HepG2 (cell line): ENCODE measurements around the gene L3MBTL4. TPM values are rescaled to one million over a fixed set of nuclear protein-coding genes. Genes with fewer than 3 reads are reported as not detected.

Experiments used
- ATAC-seq: fragments of 200-7000 bp; cut with Tn5 transposase; 3 replicates; pipeline ENCODE4 v1.9.1; 2020; ENCODE audit warnings: mild to moderate bottlenecking, moderate library complexity
- BruUV-seq: library from RNA; stranded (reverse); fragments of 400-500 nt; replicated peaks from 2 replicates; lab custom pipeline; 2021; lab: Mats Ljungman, UMichigan
- CTCF ChIA-PET: fragments of 300-600 bp; formaldehyde crosslinking; extraction: SDS; loops from one replicate; lab custom pipeline; 2021; ENCODE audit warnings: low total read pairs, inconsistent platforms, low intra/inter-chr PET ratio; lab: Yijun Ruan, JAX
- POLR2A ChIA-PET: fragments of 350-600 bp; sonication (Branson Sonifier 250); formaldehyde crosslinking; loops from one replicate; lab custom pipeline; 2020; ENCODE audit warnings: antibody characterized with exemption, inconsistent platforms; lab: Yijun Ruan, JAX
- DNase-seq: peaks from one replicate; pipeline ENCODE4 v3.0.0-alpha.2; 2015; ENCODE audit warnings: low spot score
- FAIRE-seq: peaks from 3 replicates; lab custom pipeline; 2011; peaks lifted over from hg19 to GRCh38; lab: Jason Lieb, UNC
- H2AFZ ChIP-seq: one replicate; pipeline ENCODE4 v1.6.1; 2011; ENCODE audit warnings: low read length, inconsistent platforms
- H3K27ac ChIP-seq: fragments of 300-600 bp; 3 replicates; pipeline ENCODE4 v1.8.0; 2011; ENCODE audit warnings: mixed run types, mild to moderate bottlenecking, mixed read lengths, low read length, inconsistent platforms; ENCODE audit not compliant: insufficient read depth; ENCODE audit errors: extremely low read length
- H3K27me3 ChIP-seq, 2 experiments: fragments of 200-600 bp in 1 of 2; 2 replicates in 1 of 2; 3 replicates in 1 of 2; pipeline versions ENCODE4 v1.6.0 to v1.8.0; 2011; ENCODE audit warnings: low read length in 2 of 2, mild to moderate bottlenecking in 2 of 2, moderate library complexity in 2 of 2, inconsistent platforms in 1 of 2; ENCODE audit not compliant: insufficient read depth in 2 of 2, control insufficient read depth in 1 of 2
- H3K36me3 ChIP-seq, 2 experiments: fragments of 200-600 bp in 1 of 2; replicated peaks in 1 of 2; 2 replicates in 1 of 2; 3 replicates in 1 of 2; pipeline versions ENCODE4 v1.5.1 to v1.8.0; 2011; ENCODE audit warnings: low read length in 2 of 2, inconsistent platforms in 1 of 2; ENCODE audit not compliant: insufficient read depth in 2 of 2, control insufficient read depth in 1 of 2
- H3K4me1 ChIP-seq: 2 replicates; pipeline ENCODE4 v1.5.1; 2012; ENCODE audit warnings: low read length, inconsistent platforms; ENCODE audit not compliant: insufficient read depth
- H3K4me2 ChIP-seq: 2 replicates; pipeline ENCODE4 v1.6.0; 2011; ENCODE audit warnings: low read depth, low read length, inconsistent platforms
- H3K4me3 ChIP-seq, 3 experiments: fragments of 200-600 bp in 1 of 3; sonication (generic), shearing (Covaris generic) in 1 of 3; replicated peaks in 1 of 3; 2 replicates each; pipeline ENCODE4 v1.5.1; 2011 to 2016; ENCODE audit warnings: low read length in 3 of 3, inconsistent platforms in 2 of 3, low read depth in 2 of 3, mild to moderate bottlenecking in 2 of 3, control low read depth in 1 of 3, mixed read lengths in 1 of 3; ENCODE audit not compliant: insufficient read depth in 1 of 3
- H3K79me2 ChIP-seq: one replicate; pipeline ENCODE4 v1.6.1; 2011; ENCODE audit warnings: low read length, inconsistent platforms; ENCODE audit not compliant: insufficient read depth
- H3K9ac ChIP-seq: 2 replicates; pipeline ENCODE4 v1.6.0; 2011; ENCODE audit warnings: mild to moderate bottlenecking, low read depth, low read length, inconsistent platforms; ENCODE audit not compliant: insufficient read depth
- H3K9me3 ChIP-seq: 2 replicates; pipeline ENCODE4 v1.5.1; 2012; ENCODE audit warnings: mild to moderate bottlenecking, low read length
- H4K20me1 ChIP-seq: 2 replicates; pipeline ENCODE4 v1.6.0; 2011; ENCODE audit warnings: inconsistent platforms, mild to moderate bottlenecking, low read length, moderate library complexity; ENCODE audit not compliant: insufficient read depth
- FLYWCH1 ChIP-seq: sonication (generic); formaldehyde crosslinking; IDR thresholded peaks from 2 replicates; pipeline ENCODE4 v1.8.1; 2023; ENCODE audit warnings: mild to moderate bottlenecking, missing genetic modification reagents
- GATAD2A ChIP-seq: IDR thresholded peaks from 2 replicates; pipeline ENCODE4 v1.6.1; 2016
- HIVEP1 ChIP-seq: sonication (generic); formaldehyde crosslinking; IDR thresholded peaks from 2 replicates; pipeline ENCODE4 v1.4.0; 2020; ENCODE audit warnings: mild to moderate bottlenecking, missing genetic modification reagents
- LCORL ChIP-seq, 2 experiments: fragments of 450-650 bp in 1 of 2; sonication (generic) in 1 of 2; formaldehyde crosslinking in 1 of 2; IDR thresholded peaks; 2 replicates each; pipeline versions ENCODE4 v1.5.0 to v1.6.1; 2017 to 2020; ENCODE audit warnings: antibody characterized with exemption in 1 of 2, missing genetic modification reagents in 1 of 2
- MIER3 ChIP-seq: IDR thresholded peaks from 2 replicates; pipeline ENCODE4 v1.6.1; 2016; ENCODE audit warnings: missing compliant biosample characterization, borderline replicate concordance
- PRMT3 ChIP-seq: sonication (generic); formaldehyde crosslinking; IDR thresholded peaks from 2 replicates; pipeline ENCODE4 v1.8.1; 2022; ENCODE audit warnings: low read depth, mild to moderate bottlenecking, moderate library complexity, missing genetic modification reagents, borderline replicate concordance
- ZFP41 ChIP-seq: sonication (generic); formaldehyde crosslinking; IDR thresholded peaks from 2 replicates; pipeline ENCODE4 v1.4.0; 2020; ENCODE audit warnings: mild to moderate bottlenecking, missing genetic modification reagents, borderline replicate concordance
- ZNF10 ChIP-seq: sonication (generic); formaldehyde crosslinking; IDR thresholded peaks from 2 replicates; pipeline ENCODE4 v1.4.0; 2020; ENCODE audit warnings: mild to moderate bottlenecking, low read depth, missing genetic modification reagents, borderline replicate concordance
- ZNF841 ChIP-seq: sonication (generic); formaldehyde crosslinking; IDR thresholded peaks from 2 replicates; pipeline ENCODE4 v1.8.1; 2023; ENCODE audit warnings: missing genetic modification reagents, borderline replicate concordance
- ZNF883 ChIP-seq: sonication (generic); formaldehyde crosslinking; IDR thresholded peaks from 2 replicates; pipeline ENCODE4 v1.5.1; 2020; ENCODE audit warnings: mild to moderate bottlenecking, missing genetic modification reagents; ENCODE audit errors: not compliant biosample characterization
- ZSCAN31 ChIP-seq: sonication (generic); formaldehyde crosslinking; IDR thresholded peaks from 2 replicates; pipeline ENCODE4 v1.5.0; 2020; ENCODE audit warnings: low read depth, mild to moderate bottlenecking, missing genetic modification reagents
- WGBS: methylation state at CpG from one replicate; pipeline ENCODE4 v1.1.6; 2017; ENCODE audit warnings: low lambda C conversion rate; 5-methylcytosine and 5-hydroxymethylcytosine counted together
- in situ Hi-C: cut with HindIII; loops from 2 replicates; pipeline ENCODE4 v1.10.0; 2017; ENCODE audit warnings: low pct_unique_long_range_greater_than_20kb; ENCODE audit not compliant: extremely low pct_ligation_motif_present
- intact Hi-C: fragments of 100-400 bp; cut with micrococcal nuclease; formaldehyde crosslinking; loops from one replicate; pipeline ENCODE4 v1.10.0; 2022; ENCODE audit not compliant: unreplicated experiment
- polyA plus RNA-seq, 8 experiments: library from polyadenylated mRNA; depleted of rRNA in 3 of 8; stranded (reverse) in 7 of 8; unstranded in 1 of 8; fragments of >200 nt; fragmentation: Illumina TruSeq in 4 of 8; extraction: Trizol in 4 of 8; gene quantifications; 2 replicates each; pipeline versions ENCODE4 v1.2.1 to v1.2.3, GENCODE V29; 2011 to 2016; ENCODE audit warnings: low read depth in 4 of 8, missing spikeins in 1 of 8, mixed read lengths in 1 of 8; ENCODE audit not compliant: insufficient read depth in 1 of 8
- total RNA-seq, 5 experiments: library from RNA; depleted of rRNA; stranded (reverse); fragments of >200 nt; fragmentation: Illumina TruSeq; extraction: Trizol; gene quantifications; 2 replicates each; pipeline ENCODE4 v1.2.3, GENCODE V29; 2016; ENCODE audit warnings: low read depth in 1 of 5
- TF ChIP-seq, protein P1 (sequence below): IDR thresholded peaks from 2 replicates; pipeline ENCODE4 v1.6.1; 2018; ENCODE audit warnings: missing genetic modification reagents
- TF ChIP-seq, protein P2 (sequence below): conservative IDR thresholded peaks from 2 replicates; pipeline ENCODE4 v1.6.1; 2018; ENCODE audit warnings: missing genetic modification reagents
- TF ChIP-seq, protein P3 (sequence below): sonication (generic); formaldehyde crosslinking; IDR thresholded peaks from 2 replicates; pipeline ENCODE4 v1.8.1; 2023; ENCODE audit warnings: mild to moderate bottlenecking, moderate library complexity, missing genetic modification reagents
- TF ChIP-seq, protein P4 (sequence below): sonication (generic); formaldehyde crosslinking; IDR thresholded peaks from 2 replicates; pipeline ENCODE4 v1.9.0; 2022; ENCODE audit warnings: low read depth, missing genetic modification reagents
- TF ChIP-seq, protein P5 (sequence below): sonication (generic); formaldehyde crosslinking; IDR thresholded peaks from 2 replicates; pipeline ENCODE4 v1.8.0; 2022; ENCODE audit warnings: mild to moderate bottlenecking, missing genetic modification reagents, moderate library complexity
- TF ChIP-seq, protein P6 (sequence below): sonication (generic); formaldehyde crosslinking; IDR thresholded peaks from 2 replicates; pipeline ENCODE4 v1.4.0; 2020; ENCODE audit warnings: missing genetic modification reagents

The L3MBTL4 gene
- total and polyA plus RNA-seq, 2 of the 13 experiments (the other 11 are each of a cell fraction or from before 2014, with no cell fraction given), result 10.8 to 13.3 TPM

DNA sequence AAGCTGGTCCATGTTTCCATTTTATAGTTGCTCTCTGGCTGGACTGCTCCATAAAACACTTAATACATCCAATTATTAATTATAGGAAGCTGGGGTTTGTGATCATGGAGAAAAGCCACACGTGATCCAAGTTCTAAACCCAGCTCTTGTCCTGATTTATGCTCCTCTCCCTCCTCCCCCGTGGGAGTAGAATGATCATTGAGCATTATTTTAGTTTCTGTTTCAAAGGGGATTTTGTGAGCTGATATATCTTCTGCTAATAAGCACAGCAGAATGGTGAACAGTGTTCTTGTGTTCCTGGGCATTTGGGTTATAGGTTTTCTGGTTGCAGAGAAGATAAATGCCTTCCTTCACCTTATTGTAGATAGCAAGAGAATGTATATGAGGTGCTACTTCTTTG lies 383.7 kb downstream of the L3MBTL4 start:
- Histone ChIP-seq H3K4me1 (peaks cover 18% of the 10 kb centered on the region; the same call in 1 of the 2 replicates), H3K79me2 (no peaks in the 10 kb centered on the region), H3K9ac (no peak overlapping the region), H3K4me2 (no peak overlapping the region), H3K4me3 (no peak overlapping the region), H3K9me3 (peaks cover 4% of the 10 kb centered on the region), H3K27me3 (no peaks in the 10 kb centered on the region), H2AFZ (no peak overlapping the region), H4K20me1 (no peaks in the 10 kb centered on the region), H3K27ac (no peak overlapping the region), H3K36me3 (no peaks in the 10 kb centered on the region)
- intact Hi-C loops, result no loop called here
- BruUV-seq, result no TSS peak
- DNase-seq (no peak), FAIRE-seq (no peak), ATAC-seq (no peak)
- ChIA-PET CTCF (no interaction called here), POLR2A (no interaction called here)
- in situ Hi-C loops, result no loop called here
- 81% methylated on average over 2 of the region's 2 CpGs for WGBS
- TF ChIP-seq HIVEP1 (CRISPR knock-in tag), result no peak
- TF ChIP-seq ZNF10, result no peak
- no peak for TF ChIP-seq GATAD2A (CRISPR knock-in tag)
- TF ChIP-seq, protein P1, sequence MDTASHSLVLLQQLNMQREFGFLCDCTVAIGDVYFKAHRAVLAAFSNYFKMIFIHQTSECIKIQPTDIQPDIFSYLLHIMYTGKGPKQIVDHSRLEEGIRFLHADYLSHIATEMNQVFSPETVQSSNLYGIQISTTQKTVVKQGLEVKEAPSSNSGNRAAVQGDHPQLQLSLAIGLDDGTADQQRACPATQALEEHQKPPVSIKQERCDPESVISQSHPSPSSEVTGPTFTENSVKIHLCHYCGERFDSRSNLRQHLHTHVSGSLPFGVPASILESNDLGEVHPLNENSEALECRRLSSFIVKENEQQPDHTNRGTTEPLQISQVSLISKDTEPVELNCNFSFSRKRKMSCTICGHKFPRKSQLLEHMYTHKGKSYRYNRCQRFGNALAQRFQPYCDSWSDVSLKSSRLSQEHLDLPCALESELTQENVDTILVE, result no peak
- TF ChIP-seq FLYWCH1 (CRISPR knock-in tag), result no peak
- TF ChIP-seq ZNF883 (CRISPR knock-in tag), result no peak
- TF ChIP-seq, protein P2, sequence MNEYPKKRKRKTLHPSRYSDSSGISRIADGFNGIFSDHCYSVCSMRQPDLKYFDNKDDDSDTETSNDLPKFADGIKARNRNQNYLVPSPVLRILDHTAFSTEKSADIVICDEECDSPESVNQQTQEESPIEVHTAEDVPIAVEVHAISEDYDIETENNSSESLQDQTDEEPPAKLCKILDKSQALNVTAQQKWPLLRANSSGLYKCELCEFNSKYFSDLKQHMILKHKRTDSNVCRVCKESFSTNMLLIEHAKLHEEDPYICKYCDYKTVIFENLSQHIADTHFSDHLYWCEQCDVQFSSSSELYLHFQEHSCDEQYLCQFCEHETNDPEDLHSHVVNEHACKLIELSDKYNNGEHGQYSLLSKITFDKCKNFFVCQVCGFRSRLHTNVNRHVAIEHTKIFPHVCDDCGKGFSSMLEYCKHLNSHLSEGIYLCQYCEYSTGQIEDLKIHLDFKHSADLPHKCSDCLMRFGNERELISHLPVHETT, result no peak
- TF ChIP-seq, protein P3, sequence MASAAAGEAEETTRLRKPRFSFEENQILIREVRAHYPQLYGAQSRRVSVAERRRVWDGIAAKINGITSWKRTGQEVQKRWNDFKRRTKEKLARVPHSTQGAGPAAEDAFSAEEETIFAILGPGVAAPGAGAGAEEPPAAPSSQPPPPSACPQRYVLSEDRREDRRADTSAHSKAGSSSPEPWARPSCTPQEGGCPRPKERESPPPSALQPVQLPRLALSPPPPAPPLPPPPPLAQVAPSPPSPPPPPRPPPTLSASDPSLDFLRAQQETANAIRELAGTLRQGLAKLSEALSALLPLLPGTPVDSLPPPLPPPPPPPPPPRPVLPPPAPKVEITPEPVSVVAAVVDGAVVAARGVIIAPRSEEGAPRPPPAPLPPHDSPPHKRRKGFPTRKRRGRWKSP, result no peak
- TF ChIP-seq MIER3 (CRISPR knock-in tag), result no peak
- no peak for TF ChIP-seq ZSCAN31 (CRISPR knock-in tag)
- TF ChIP-seq ZNF841, result no peak
- TF ChIP-seq, protein P4, sequence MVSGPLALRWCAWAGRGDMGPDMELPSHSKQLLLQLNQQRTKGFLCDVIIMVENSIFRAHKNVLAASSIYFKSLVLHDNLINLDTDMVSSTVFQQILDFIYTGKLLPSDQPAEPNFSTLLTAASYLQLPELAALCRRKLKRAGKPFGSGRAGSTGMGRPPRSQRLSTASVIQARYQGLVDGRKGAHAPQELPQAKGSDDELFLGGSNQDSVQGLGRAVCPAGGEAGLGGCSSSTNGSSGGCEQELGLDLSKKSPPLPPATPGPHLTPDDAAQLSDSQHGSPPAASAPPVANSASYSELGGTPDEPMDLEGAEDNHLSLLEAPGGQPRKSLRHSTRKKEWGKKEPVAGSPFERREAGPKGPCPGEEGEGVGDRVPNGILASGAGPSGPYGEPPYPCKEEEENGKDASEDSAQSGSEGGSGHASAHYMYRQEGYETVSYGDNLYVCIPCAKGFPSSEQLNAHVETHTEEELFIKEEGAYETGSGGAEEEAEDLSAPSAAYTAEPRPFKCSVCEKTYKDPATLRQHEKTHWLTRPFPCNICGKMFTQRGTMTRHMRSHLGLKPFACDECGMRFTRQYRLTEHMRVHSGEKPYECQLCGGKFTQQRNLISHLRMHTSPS (CRISPR knock-in tag), result no peak
- no peak for TF ChIP-seq ZFP41 (CRISPR knock-in tag)
- TF ChIP-seq, protein P5, sequence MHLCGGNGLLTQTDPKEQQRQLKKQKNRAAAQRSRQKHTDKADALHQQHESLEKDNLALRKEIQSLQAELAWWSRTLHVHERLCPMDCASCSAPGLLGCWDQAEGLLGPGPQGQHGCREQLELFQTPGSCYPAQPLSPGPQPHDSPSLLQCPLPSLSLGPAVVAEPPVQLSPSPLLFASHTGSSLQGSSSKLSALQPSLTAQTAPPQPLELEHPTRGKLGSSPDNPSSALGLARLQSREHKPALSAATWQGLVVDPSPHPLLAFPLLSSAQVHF (CRISPR knock-in tag), result no peak
- TF ChIP-seq, protein P6, sequence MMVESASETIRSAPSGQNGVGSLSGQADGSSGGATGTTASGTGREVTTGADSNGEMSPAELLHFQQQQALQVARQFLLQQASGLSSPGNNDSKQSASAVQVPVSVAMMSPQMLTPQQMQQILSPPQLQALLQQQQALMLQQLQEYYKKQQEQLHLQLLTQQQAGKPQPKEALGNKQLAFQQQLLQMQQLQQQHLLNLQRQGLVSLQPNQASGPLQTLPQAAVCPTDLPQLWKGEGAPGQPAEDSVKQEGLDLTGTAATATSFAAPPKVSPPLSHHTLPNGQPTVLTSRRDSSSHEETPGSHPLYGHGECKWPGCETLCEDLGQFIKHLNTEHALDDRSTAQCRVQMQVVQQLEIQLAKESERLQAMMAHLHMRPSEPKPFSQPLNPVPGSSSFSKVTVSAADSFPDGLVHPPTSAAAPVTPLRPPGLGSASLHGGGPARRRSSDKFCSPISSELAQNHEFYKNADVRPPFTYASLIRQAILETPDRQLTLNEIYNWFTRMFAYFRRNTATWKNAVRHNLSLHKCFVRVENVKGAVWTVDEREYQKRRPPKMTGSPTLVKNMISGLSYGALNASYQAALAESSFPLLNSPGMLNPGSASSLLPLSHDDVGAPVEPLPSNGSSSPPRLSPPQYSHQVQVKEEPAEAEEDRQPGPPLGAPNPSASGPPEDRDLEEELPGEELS (CRISPR knock-in tag), result no peak
- no peak for TF ChIP-seq LCORL (IDR thresholded peaks at IDR 0.05)
- no peak for TF ChIP-seq LCORL (CRISPR knock-in tag; IDR thresholded peaks at IDR 0.05)
- TF ChIP-seq PRMT3 (CRISPR knock-in tag), result no peak
